ENCODE results near the gene MRPL12. TPM values are rescaled to one million over a fixed set of nuclear protein-coding genes. Genes with fewer than 3 reads are reported as not detected.

The MRPL12 gene
- total and polyA plus RNA-seq, 2 of the 13 experiments (the other 11 are each of a cell fraction or from before 2014, with no cell fraction given) = 39.1 to 94.1 TPM

GRCh38 chr17:81655378-81656117, 47.6 kb upstream of the MRPL12 start (continued):
- TF ChIP-seq ASH2L (IDR thresholded peaks at IDR 0.05; ENCODE audit: insufficient read length, low read depth, low read length) (peak; percentile 38), SMAD3 (CRISPR knock-in tag; IDR thresholded peaks at IDR 0.05) (0 out of 2 replicates have a peak, but pooled peaks have one; percentile 24), MED1 (CRISPR knock-in tag; IDR thresholded peaks at IDR 0.05) (peak; percentile 74), ZNF224 (CRISPR knock-in tag; IDR thresholded peaks at IDR 0.05) (no peak), ZNF292 (CRISPR knock-in tag; IDR thresholded peaks at IDR 0.05; ENCODE audit: borderline replicate concordance, low read depth) (peak; percentile 42; the same call in 1 of the 2 replicates), MNT (IDR thresholded peaks at IDR 0.05) (peak; percentile 16; the same call in 1 of the 2 replicates), CREM (IDR thresholded peaks at IDR 0.05) (no peak), CREM (CRISPR knock-in tag; IDR thresholded peaks at IDR 0.05) (no peak), ZNF547 (CRISPR knock-in tag; IDR thresholded peaks at IDR 0.05) (peak; percentile 63; the same call in 1 of the 2 replicates), E2F1 (CRISPR knock-in tag; IDR thresholded peaks at IDR 0.05) (no peak), ZNF749 (CRISPR knock-in tag; IDR thresholded peaks at IDR 0.05; ENCODE audit: borderline replicate concordance) (no peak), ZNF557 (CRISPR knock-in tag; IDR thresholded peaks at IDR 0.05) (no peak), ZNF577 (CRISPR knock-in tag; IDR thresholded peaks at IDR 0.05; ENCODE audit: borderline replicate concordance, low read depth) (no peak), ZNF614 (CRISPR knock-in tag; IDR thresholded peaks at IDR 0.05; ENCODE audit: borderline replicate concordance) (0 out of 2 replicates have a peak, but pooled peaks have one; percentile 17), KDM6A (CRISPR knock-in tag; IDR thresholded peaks at IDR 0.05; ENCODE audit: low read depth) (no peak), PLRG1 (conservative IDR thresholded peaks at IDR 0.05) (no peak), NBN (conservative IDR thresholded peaks at IDR 0.05) (no peak), TBX3 (IDR thresholded peaks at IDR 0.05; ENCODE audit: borderline replicate concordance) (no peak), ZBTB33 (CRISPR knock-in tag; IDR thresholded peaks at IDR 0.05) (no peak), MAX (IDR thresholded peaks at IDR 0.05) (peak; percentile 83), CSRNP1 (CRISPR knock-in tag; IDR thresholded peaks at IDR 0.05) (0 out of 2 replicates have a peak, but pooled peaks have one; percentile 38)

Measured in HepG2 (cell line).